HG03571 (cell line): ENCODE data around the gene SLC6A19.
"Not testable (repeated sequence)": the region's sequence is repeated elsewhere in the genome, so short reads cannot be mapped to it uniquely, and the experiment has no call there.

Source experiments
- ATAC-seq: cut with Tn5 transposase; IDR thresholded peaks from one replicate; pipeline ENCODE4 v1.9.1; 2021; ENCODE audit not compliant: unreplicated experiment

The SLC6A19 gene

DNA sequence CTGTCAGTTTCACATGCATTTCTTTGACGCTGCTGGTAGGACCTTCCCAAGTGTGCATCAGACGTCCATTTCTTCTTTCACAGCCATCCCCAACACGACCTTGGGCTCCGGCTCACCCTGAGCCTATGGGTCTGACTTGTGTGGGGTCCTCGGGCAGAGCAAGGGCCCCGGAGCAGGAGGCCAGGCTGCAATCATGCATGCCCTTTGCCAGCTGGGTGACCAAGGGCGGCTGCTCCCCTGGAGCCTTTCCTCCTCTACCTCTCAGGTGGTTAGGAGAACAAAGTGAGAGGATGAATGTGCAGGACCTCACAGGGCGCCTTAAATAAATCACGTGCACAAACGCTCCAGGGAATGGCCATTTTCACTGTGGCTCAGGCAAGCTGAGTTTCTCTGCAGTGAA, 60.2 kb downstream of the SLC6A19 start:
- no peak for ATAC-seq

DNA sequence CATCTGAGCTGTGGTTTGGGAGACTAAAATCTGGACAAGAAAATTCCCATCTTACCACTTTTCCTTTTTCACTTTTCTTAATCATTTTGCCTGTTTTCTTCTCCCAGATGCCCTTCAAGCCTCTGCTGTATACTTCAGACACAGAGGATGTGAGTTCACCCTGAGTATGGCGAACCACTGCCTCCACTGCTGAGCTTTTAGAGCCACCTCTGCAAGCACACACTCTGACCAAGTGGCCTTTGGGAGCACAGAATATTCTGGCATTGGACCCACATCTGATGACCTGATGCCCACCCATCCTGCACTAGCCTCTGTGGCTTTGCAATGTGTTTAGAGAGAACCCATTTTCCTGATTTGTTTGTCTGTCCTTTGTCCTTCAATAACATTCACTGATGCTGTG, 61.0 kb downstream of the SLC6A19 start:
- ATAC-seq = no peak

DNA sequence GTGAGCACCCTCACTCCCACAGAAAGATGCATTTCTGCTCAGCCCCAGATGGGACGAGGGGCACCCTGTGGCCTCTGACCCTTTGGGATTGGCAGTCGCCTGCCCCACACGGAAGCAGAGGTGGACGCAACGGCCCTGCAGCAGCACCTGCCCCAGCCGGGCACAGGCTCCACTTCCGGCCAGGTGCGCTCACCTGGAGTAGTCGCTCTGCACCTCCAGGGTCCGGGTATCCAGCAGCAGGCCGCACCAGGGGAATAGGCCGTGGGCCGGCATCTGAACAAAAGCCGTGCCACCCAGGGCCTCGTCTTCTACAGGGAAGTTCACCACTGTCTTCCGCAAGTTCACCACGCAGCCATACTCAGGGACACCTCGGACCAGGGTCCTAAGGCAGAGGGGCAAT, 62.8 kb downstream of the SLC6A19 start:
- no peak for ATAC-seq

GRCh38 chr5:1265026-1265425, 63.6 kb downstream of the SLC6A19 start:
- no peak for ATAC-seq

GRCh38 chr5:1265461-1266455, 64.4 kb downstream of the SLC6A19 start:
- ATAC-seq = no peak

DNA sequence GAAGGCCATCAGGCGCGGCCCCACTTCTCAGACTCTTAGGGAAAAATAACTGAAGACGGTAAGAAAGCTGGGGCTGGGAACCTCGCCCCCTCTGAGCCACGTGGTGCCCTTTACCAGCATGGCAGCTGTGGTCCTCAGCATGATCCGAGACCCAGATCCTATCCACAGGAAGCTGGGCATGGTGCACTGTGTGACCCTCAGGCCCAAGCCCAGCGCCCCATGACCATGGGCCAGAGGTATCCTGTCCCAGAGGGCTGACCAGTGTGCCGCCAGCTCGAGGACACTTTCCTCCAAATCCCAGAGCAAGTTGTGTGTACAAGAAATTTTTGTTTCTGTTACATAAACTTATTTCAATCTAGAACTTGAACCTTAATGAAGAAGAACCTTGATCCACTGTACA, 65.4 kb downstream of the SLC6A19 start:
- no peak for ATAC-seq

DNA sequence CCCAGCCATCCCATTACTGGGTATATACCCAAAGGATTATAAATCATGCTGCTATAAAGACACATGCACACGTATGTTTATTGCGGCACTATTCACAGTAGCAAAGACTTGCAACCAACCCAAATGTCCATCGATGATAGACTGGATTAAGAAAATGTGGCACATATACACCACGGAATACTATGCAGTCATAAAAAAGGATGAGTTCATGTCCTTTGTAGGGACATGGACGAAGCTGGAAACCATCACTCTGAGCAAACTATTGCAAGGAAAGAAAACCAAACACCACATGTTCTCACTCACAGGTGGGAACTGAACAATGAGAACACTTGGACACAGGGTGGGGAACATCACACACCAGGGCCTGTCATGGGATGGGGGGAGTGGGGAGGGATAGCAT, 66.1 kb downstream of the SLC6A19 start:
- ATAC-seq = not testable (repeated sequence)

DNA sequence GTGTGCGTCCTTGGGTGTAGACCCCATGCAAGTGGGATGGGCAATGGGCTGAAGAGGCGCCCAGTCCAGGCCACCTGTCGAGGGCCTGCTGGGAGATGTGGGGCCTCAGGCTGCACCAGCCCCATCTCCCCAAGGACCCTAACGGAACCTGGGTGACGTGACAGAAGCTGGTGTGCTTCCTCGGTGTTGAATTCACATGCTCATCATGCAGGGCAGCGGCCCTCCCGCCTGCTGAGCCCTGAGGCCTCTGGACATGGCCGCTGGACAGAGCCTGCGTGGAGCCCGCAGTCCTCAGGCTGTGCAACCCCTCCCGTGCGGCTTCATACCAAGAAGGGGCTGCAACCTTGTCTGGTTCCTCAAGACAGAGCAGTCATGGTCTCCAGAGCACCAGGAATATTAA, 66.7 kb downstream of the SLC6A19 start:
- no peak for ATAC-seq

GRCh38 chr5:1268666-1269065, 67.3 kb downstream of the SLC6A19 start:
- no peak for ATAC-seq

GRCh38 chr5:1270426-1270825, 69.0 kb downstream of the SLC6A19 start:
- ATAC-seq = no peak

DNA sequence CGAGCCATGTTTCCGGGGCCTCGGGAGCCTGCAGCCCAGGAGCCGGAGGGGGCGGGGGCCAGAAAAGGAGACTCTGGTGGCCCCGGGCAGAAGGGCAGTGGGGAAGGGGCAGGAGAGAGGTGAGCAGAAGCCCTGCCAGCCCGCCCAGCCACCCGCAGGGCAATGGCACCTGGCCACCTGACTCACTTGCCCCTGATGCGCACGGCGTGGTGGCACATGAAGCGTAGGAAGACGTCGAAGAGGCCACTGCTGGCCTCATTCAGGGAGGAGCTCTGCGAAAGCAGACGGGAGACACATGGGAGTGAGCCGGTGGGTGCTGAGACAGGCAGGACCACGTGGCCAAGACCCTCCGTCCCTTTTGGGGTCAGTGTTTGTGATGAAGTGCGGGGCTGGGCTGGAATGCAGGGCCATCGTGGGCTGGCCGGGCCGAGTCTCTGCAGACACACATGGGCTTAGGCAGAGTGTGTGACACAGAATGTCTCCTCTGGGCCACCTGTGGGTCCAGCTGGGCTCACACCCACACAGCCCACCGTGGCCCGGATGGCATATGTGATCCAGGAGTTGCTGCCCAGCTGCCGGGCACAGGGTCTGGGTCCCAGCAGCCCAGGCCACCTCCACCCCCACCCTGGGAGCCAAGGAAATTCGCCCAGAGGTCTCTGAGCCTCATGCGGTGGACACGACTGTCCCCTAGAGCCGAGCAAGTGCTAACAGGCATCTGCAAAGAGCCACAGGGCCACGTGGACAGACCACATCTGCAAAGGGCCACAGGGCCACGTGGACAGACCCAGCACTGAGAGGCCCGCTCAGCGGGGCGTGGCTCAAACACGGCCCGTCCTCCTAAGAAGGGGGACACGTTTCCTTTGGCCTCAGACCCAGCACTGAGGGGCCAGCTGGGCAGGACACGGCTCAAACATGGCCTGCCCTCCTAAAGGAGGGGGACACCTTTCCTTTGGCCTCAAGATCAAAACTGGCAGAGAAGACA, 69.8 kb downstream of the SLC6A19 start:
- no peak for ATAC-seq

- ATAC-seq = no peak
Observed at GRCh38 chr5:1272201-1272600, 70.8 kb downstream of the SLC6A19 start.

- no peak for ATAC-seq
Observed at GRCh38 chr5:1273745-1274144, 72.3 kb downstream of the SLC6A19 start.

- no peak for ATAC-seq
Observed at GRCh38 chr5:1274471-1274870, 73.1 kb downstream of the SLC6A19 start.
